ENCODE measurements around the gene PRKCH.

The PRKCH gene

DNA sequence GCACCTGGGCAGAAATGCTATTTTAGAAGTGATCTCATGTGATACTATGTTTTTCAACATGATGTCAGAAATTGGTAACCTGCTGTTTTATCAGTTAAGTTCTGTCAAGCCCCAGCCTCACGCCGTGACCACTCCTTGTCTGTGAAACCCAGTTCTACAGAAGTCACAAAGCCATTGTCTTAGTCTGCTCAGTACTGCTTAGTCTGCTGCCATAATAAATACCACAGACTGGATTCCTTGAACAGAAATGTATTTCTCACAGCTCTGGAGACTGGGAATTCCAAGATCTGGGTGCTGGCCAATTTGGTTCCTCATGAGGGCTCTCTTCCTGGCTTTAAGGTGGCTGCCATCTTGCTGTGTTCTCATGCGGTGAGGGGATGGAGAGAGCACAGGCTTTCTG, 176.9 kb downstream of the PRKCH start:
- H3K36me3 Mint-ChIP-seq (ENCODE audit: low read depth), result peaks cover 53% of the 10 kb centered on the region
- H3K4me3 Mint-ChIP-seq, result no peak overlapping the region
- no peak for DNase-seq (ENCODE audit: low spot score)
- H3K27ac Mint-ChIP-seq, result no peak overlapping the region
- H3K4me1 Mint-ChIP-seq (ENCODE audit: low read depth), result peaks cover 35% of the 10 kb centered on the region
- H3K27me3 Mint-ChIP-seq (ENCODE audit: low read depth), result no peaks in the 10 kb centered on the region
- H3K9me3 Mint-ChIP-seq, result no peaks in the 10 kb centered on the region

GRCh38 chr14:61498811-61499210, 177.4 kb downstream of the PRKCH start:
- peaks cover 57% of the 10 kb centered on the region for H3K36me3 Mint-ChIP-seq (ENCODE audit: low read depth)
- H3K4me1 Mint-ChIP-seq (ENCODE audit: low read depth), result peaks cover 40% of the 10 kb centered on the region
- H3K27ac Mint-ChIP-seq, result no peak overlapping the region
- no peaks in the 10 kb centered on the region for H3K27me3 Mint-ChIP-seq (ENCODE audit: low read depth)
- no peak overlapping the region for H3K4me3 Mint-ChIP-seq
- DNase-seq (ENCODE audit: low spot score), result no peak
- H3K9me3 Mint-ChIP-seq, result no peaks in the 10 kb centered on the region

DNA sequence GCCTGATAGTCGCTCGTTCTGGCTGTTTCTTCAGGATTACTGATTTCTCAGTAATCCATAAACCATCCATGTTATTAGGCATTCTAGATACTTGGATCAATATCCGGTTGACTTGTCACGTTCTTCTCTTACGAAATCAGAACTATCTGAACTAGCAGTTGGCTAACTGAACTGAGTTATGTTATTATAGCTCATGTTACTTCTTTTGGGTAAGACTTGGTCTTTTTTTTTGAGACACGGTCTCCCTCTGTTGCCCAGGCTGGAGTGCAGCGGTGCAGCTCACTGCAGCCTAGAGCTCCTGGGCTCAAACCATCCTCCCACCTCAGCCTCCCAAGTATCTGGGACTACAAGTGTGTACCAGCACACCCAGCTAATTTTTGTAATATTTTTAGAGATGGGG, 178.6 kb downstream of the PRKCH start:
- no peak overlapping the region for H3K4me3 Mint-ChIP-seq
- no peak overlapping the region for H3K27ac Mint-ChIP-seq
- H3K4me1 Mint-ChIP-seq (ENCODE audit: low read depth), result peaks cover 42% of the 10 kb centered on the region
- peaks cover 5% of the 10 kb centered on the region for H3K9me3 Mint-ChIP-seq
- no peak for DNase-seq (ENCODE audit: low spot score)
- peaks cover 58% of the 10 kb centered on the region for H3K36me3 Mint-ChIP-seq (ENCODE audit: low read depth)
- no peaks in the 10 kb centered on the region for H3K27me3 Mint-ChIP-seq (ENCODE audit: low read depth)

DNA sequence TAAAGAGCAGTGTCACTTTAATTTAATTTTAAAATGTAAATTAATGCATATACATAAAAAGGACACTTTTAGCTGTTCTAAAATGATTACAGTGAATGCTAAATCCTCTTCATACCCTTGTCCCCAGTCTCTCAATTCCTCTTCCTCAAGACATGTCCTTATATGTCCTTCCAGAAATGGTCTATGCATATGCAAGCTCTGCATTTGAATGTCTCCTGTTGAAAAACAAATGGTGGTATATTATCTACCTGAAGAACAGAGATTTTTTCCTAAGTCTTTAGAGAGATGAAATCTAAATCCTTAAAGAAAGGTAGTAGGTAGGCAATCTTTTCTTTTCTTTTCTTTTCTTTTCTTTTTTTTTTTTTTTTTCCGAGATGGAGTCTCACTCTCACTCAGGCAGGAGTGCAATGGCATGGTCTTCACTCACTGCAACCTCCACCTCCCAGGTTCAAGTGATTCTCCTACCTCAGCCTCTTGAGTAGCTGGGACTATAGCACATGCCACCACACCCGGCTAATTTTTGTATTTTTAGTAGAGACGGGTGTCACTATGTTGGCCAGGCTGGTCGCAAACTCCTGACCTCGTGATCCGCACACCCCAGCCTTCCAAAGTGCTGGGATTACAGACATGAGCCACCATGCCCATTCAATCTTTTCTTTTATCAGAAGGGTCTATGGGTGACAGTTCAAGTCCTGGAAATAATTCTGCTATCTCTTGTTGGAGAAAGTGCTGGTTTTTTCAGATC, 180.5 kb downstream of the PRKCH start:
- H3K9me3 Mint-ChIP-seq, result peaks cover 6% of the 10 kb centered on the region
- H3K4me1 Mint-ChIP-seq (ENCODE audit: low read depth), result peaks cover 52% of the 10 kb centered on the region
- H3K36me3 Mint-ChIP-seq (ENCODE audit: low read depth), result peaks cover 58% of the 10 kb centered on the region
- no peaks in the 10 kb centered on the region for H3K27me3 Mint-ChIP-seq (ENCODE audit: low read depth)
- DNase-seq (ENCODE audit: low spot score), result no peak
- H3K27ac Mint-ChIP-seq, result no peak overlapping the region
- peak overlapping the region; percentile 80 for H3K4me3 Mint-ChIP-seq

DNA sequence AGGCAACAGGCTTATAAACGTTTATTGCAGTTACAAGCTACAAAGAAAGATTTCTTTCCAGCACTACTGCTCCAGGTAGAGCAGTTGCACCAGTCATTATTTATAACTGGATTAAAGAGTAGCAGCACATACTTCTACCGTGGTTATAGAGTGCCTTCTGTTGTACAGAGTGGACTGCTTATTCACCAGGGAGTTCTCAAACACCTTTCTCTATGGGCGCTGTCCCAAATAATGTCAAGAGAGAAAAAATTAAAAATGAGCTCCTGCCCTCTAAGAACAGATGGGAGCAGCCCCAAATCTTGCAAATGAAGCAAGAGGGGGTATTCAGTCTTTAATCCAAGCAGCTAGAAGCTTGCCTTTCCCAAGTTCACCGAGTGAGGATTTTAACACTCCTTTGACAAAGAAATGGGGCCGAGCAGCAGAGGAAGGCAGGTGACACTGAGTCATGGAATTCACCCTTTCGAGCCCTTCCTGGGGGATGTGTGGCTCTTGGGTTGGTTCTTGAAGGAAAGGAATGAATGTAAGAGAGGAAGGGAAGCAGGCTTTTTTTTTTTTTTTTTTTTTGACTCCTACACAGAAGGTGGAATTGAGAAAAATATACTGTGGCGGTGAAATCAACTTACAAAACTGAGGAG, 181.2 kb downstream of the PRKCH start:
- H3K9me3 Mint-ChIP-seq, result peaks cover 6% of the 10 kb centered on the region
- no peak for DNase-seq (ENCODE audit: low spot score)
- peaks cover 57% of the 10 kb centered on the region for H3K36me3 Mint-ChIP-seq (ENCODE audit: low read depth)
- peak overlapping the region; percentile 89 for H3K27ac Mint-ChIP-seq
- no peaks in the 10 kb centered on the region for H3K27me3 Mint-ChIP-seq (ENCODE audit: low read depth)
- H3K4me1 Mint-ChIP-seq (ENCODE audit: low read depth), result peaks cover 50% of the 10 kb centered on the region
- peak overlapping the region; percentile 80 for H3K4me3 Mint-ChIP-seq

GRCh38 chr14:61503167-61503801, 181.9 kb downstream of the PRKCH start:
- peaks cover 57% of the 10 kb centered on the region for H3K4me1 Mint-ChIP-seq (ENCODE audit: low read depth)
- DNase-seq (ENCODE audit: low spot score), result peak; percentile 69
- no peaks in the 10 kb centered on the region for H3K27me3 Mint-ChIP-seq (ENCODE audit: low read depth)

DNA sequence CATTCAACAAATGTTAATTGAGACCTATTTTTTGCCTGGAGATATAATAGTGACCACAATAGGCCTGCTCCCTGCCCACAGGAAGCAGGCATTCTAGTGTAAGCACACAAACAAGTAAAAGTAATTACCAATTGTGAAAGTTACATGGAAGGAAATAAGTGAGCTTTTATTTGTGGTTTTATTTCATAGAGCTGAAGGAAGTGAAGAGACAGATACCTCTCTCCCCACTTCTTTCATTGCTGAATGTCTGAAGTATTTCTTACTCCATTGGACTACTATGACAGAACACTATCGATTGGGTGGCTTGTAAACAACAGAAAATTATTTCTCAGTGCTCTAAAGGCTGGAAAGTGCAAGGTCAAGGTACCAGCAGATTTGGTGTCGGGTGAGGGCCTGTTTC, 183.5 kb downstream of the PRKCH start:
- H3K4me3 Mint-ChIP-seq, result peak overlapping the region; percentile 15
- H3K36me3 Mint-ChIP-seq (ENCODE audit: low read depth), result peaks cover 63% of the 10 kb centered on the region
- peak overlapping the region; percentile 60 for H3K27ac Mint-ChIP-seq

More at GRCh38 chr14:61503167-61503801, 181.9 kb downstream of the PRKCH start:
- Mint-ChIP-seq H3K27ac (peak overlapping the region; percentile 89), H3K4me3 (peak overlapping the region; percentile 80), H3K9me3 (peaks cover 6% of the 10 kb centered on the region), H3K36me3 (ENCODE audit: low read depth) (peaks cover 60% of the 10 kb centered on the region)

GRCh38 chr14:61505815-61506809, 184.7 kb downstream of the PRKCH start:
- no peak overlapping the region for H3K4me3 Mint-ChIP-seq
- peaks cover 6% of the 10 kb centered on the region for H3K9me3 Mint-ChIP-seq
- DNase-seq (ENCODE audit: low spot score), result no peak
- peaks cover 63% of the 10 kb centered on the region for H3K36me3 Mint-ChIP-seq (ENCODE audit: low read depth)
- no peaks in the 10 kb centered on the region for H3K27me3 Mint-ChIP-seq (ENCODE audit: low read depth)
- peaks cover 66% of the 10 kb centered on the region for H3K4me1 Mint-ChIP-seq (ENCODE audit: low read depth)
- H3K27ac Mint-ChIP-seq, result no peak overlapping the region

More for the DNA sequence above, 183.5 kb downstream of the PRKCH start:
- Mint-ChIP-seq H3K9me3 (peaks cover 6% of the 10 kb centered on the region), H3K4me1 (ENCODE audit: low read depth) (peaks cover 60% of the 10 kb centered on the region), H3K27me3 (ENCODE audit: low read depth) (no peaks in the 10 kb centered on the region)
- no peak for DNase-seq (ENCODE audit: low spot score)

DNA sequence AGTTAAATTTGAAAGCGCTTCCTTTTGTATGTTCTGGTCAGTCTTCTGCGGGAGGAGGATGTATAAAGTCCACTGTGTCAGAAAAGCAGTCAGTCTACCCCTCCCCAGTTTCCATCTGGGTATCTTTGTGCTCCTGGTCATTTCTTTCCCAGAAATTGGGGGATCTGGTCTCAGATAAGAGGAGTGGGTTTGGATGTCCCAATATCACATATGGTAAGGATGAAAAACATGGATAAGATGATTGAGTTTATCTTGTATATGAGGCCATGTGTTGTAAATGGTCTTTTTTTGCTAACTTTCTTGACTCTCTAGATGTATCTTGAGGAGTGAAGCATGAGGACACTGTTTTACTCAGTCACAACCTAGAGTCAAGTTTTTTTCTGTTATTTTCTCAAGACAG, 187.1 kb downstream of the PRKCH start:
- no peak overlapping the region for H3K4me3 Mint-ChIP-seq

GRCh38 chr14:61510736-61511557, 189.6 kb downstream of the PRKCH start:
- no peaks in the 10 kb centered on the region for H3K9me3 Mint-ChIP-seq
- H3K27me3 Mint-ChIP-seq (ENCODE audit: low read depth), result no peaks in the 10 kb centered on the region
- peaks cover 77% of the 10 kb centered on the region for H3K36me3 Mint-ChIP-seq (ENCODE audit: low read depth)
- no peak for DNase-seq (ENCODE audit: low spot score)
- H3K4me3 Mint-ChIP-seq, result no peak overlapping the region
- peak overlapping the region; percentile 69 for H3K27ac Mint-ChIP-seq
- peaks cover 59% of the 10 kb centered on the region for H3K4me1 Mint-ChIP-seq (ENCODE audit: low read depth)

More for the DNA sequence above, 187.1 kb downstream of the PRKCH start:
- Mint-ChIP-seq H3K36me3 (ENCODE audit: low read depth) (peaks cover 70% of the 10 kb centered on the region), H3K27ac (no peak overlapping the region), H3K9me3 (peaks cover 6% of the 10 kb centered on the region), H3K4me1 (ENCODE audit: low read depth) (peaks cover 62% of the 10 kb centered on the region), H3K27me3 (ENCODE audit: low read depth) (no peaks in the 10 kb centered on the region)
- DNase-seq (ENCODE audit: low spot score), result no peak

DNA sequence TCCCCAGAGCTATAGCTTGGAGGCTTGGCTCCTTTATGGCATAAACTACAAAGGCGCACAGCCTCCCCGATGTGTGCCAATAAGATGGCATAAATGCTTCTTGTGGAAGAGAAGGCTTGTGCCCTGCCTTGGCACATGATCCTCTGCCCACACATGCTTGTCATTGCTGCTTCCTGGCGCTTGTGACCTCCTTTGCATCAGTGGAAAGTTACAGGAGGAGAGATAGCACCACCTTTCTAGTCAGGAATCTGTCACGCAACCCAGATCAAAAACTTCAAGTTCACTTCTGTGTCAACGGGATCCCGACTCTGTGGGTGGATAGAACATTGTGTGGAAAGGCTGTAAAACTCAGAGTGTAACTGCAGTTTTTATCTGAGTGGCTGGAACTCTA, 190.2 kb downstream of the PRKCH start:
- Mint-ChIP-seq H3K9me3 (no peaks in the 10 kb centered on the region), H3K27ac (peak overlapping the region; percentile 69), H3K4me3 (no peak overlapping the region), H3K27me3 (ENCODE audit: low read depth) (no peaks in the 10 kb centered on the region), H3K36me3 (ENCODE audit: low read depth) (peaks cover 73% of the 10 kb centered on the region), H3K4me1 (ENCODE audit: low read depth) (peaks cover 61% of the 10 kb centered on the region)
- peak; percentile 59 for DNase-seq (ENCODE audit: low spot score)

DNA sequence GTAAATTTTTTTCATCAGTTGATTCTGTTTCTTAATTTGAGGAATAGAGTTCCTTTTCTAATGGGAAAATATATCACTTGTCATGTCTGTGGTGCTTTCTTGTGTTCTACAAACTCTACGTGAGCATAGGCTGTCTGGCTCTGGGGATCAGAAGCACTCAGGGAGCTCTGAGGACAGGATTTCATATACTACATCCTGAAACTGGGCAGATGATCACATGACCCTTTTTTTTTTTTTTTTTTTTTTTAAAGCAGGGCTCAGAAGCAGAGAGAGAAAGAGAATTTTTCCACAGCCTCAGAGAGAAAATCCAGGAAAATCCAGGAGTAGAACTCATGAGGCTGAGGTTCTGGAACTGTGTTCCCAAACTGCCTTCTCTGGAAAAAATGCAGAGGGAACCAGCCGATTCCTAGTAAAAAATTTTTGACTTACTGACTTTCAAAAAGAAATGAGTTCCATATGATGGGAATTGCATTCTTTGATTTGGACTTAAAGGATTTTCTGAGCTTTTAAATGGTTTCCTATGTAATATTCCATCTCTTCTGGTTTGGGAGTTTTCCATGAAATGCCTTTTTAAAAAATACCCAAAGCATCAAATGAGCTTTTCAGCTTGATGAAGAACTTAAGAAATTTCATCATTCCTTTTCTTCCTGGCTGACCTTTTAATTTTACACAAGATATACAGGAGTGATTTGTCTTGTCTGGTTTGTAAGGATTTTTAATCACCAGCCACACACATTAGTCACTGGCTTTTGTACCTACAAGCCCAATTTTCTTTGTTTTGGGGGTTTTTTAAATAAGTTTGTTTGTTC, 190.9 kb downstream of the PRKCH start:
- Mint-ChIP-seq H3K36me3 (ENCODE audit: low read depth) (peaks cover 72% of the 10 kb centered on the region), H3K27me3 (ENCODE audit: low read depth) (no peaks in the 10 kb centered on the region), H3K4me1 (ENCODE audit: low read depth) (peaks cover 58% of the 10 kb centered on the region), H3K9me3 (no peaks in the 10 kb centered on the region), H3K4me3 (no peak overlapping the region), H3K27ac (peak overlapping the region; percentile 55)
- DNase-seq (ENCODE audit: low spot score), result no peak

Measured in T-helper 2 cell treated with Interferon-gamma antibody and Interleukin-4, amounts not matched to agents 5 μg/mL and 100 μg/mL, for 36 hours (primary cell).